K562 (cell line): ENCODE data around the gene DUSP19. TPM values are rescaled to one million over a fixed set of nuclear protein-coding genes. Genes with fewer than 3 reads are reported as not detected.
A peak's percentile ranks its signal among the peaks of the same experiment; 100 is the strongest.

ENCODE experiments used
- ETV1 ChIP-seq: fragments of 450-650 bp; conservative IDR thresholded peaks from 2 replicates; pipeline ENCODE4 v1.6.1; 2016; ENCODE audit warnings: missing genetic modification characterization, control low read depth, low read depth, missing compliant biosample characterization
- FIP1L1 ChIP-seq: fragments of 200-400 bp; formaldehyde crosslinking; IDR thresholded peaks from 2 replicates; pipeline ENCODE4 v1.6.1; 2018; ENCODE audit warnings: mild to moderate bottlenecking, low read depth, low read length; ENCODE audit not compliant: poor library complexity, severe bottlenecking
- HNRNPK ChIP-seq: fragments of 200-400 bp; formaldehyde crosslinking; IDR thresholded peaks from one replicate; pipeline ENCODE4 v1.6.1; 2018; ENCODE audit warnings: mild to moderate bottlenecking, low read depth, low read length; ENCODE audit not compliant: poor library complexity, severe bottlenecking
- polyA plus RNA-seq, 8 experiments: library from polyadenylated mRNA; depleted of rRNA in 4 of 8; stranded (reverse) in 5 of 8; unstranded in 3 of 8; fragments of >200 nt; fragmentation: Nextera tagmentation in 2 of 8; fragmentation: Illumina TruSeq in 1 of 8; extraction: Ambion mirVana in 2 of 8; extraction: Trizol in 1 of 8; gene quantifications; 2 replicates each; pipeline versions ENCODE4 v1.2.1 to v1.2.3, GENCODE V29; 2011 to 2014; ENCODE audit warnings: inconsistent platforms in 1 of 8, missing spikeins in 1 of 8
- total RNA-seq, 7 experiments: library from RNA; depleted of rRNA in 6 of 7; stranded (reverse); fragments of >200 nt in 6 of 7; fragmentation: Illumina TruSeq in 2 of 7; extraction: Trizol in 2 of 7; gene quantifications; 2 replicates each; pipeline versions ENCODE4 v1.2.1 to v1.2.3, GENCODE V29; 2011 to 2021; ENCODE audit warnings: low replicate concordance in 1 of 7
- TF ChIP-seq, protein P1 (sequence below), 2 experiments: fragments of 450-650 bp; IDR thresholded peaks; 2 replicates each; pipeline ENCODE4 v1.6.1; 2018; ENCODE audit warnings: mild to moderate bottlenecking in 2 of 2, low read depth in 1 of 2; ENCODE audit not compliant: partially characterized antibody in 2 of 2
- TF ChIP-seq, protein P2 (sequence below), 2 experiments: IDR thresholded peaks in 1 of 2; conservative IDR thresholded peaks in 1 of 2; 2 replicates each; pipeline ENCODE4 v1.6.1; 2016; ENCODE audit warnings: low read depth in 2 of 2, mild to moderate bottlenecking in 1 of 2, missing compliant biosample characterization in 1 of 2, missing genetic modification characterization in 1 of 2, moderate library complexity in 1 of 2
- TF ChIP-seq, protein P3 (sequence below): fragments of 450-650 bp; IDR thresholded peaks from 2 replicates; pipeline ENCODE4 v1.6.1; 2016; ENCODE audit warnings: low read depth

DUSP19 gene
- total and polyA plus RNA-seq, 9 of the 15 experiments (the other 6 are each of a cell fraction or from before 2014, with no cell fraction given), result 1.6 to 6.3 (median 3.1) TPM

DNA sequence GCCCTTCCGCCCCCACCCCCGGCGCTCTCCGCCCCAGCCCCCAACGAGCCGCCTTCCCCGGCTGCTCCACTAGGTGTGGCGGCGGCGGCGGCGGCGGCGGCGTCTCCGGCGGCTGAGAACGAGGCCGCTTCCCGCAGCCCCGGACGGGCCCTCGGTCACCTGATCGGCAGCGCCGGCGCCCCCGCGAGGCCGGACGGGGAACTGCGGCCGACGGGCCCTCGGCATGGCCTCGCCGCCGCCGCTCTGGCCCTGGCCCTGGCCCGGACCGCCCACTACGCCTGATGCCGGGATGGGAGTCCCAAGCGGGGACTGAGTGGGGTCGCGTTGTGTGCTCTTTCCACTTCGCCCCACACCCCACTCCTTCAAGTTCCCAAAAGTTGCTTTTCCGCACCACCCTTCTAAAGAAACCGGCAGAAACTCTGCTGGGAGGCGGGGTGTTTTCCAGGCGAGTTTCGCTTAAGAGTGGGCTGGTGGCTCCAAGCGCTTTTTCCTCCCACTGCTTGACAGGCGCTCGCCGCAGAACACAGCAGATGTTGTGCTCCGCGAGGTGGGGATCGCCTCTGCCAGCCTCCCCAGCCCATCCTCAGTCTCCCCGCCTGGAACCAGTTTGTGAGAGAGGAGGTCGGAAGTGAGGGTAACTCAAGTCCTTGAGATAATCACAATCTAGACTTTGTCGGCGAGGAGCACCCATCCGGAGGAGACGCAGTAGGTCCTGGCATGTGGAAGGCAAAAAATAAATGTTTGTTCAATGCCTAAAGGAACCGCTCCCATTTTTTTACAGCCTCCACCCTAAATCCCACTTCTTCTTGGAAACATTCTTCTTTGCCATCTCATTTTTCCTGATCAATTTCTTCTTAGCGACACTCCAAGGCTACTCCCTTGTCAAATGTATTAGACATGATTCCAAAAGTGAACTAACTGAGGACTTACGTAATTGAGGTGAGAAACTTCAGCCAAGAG is 39.9 kb upstream of the DUSP19 start, which contains the start of gene NCKAP1 (continued):
- TF ChIP-seq, protein P1, sequence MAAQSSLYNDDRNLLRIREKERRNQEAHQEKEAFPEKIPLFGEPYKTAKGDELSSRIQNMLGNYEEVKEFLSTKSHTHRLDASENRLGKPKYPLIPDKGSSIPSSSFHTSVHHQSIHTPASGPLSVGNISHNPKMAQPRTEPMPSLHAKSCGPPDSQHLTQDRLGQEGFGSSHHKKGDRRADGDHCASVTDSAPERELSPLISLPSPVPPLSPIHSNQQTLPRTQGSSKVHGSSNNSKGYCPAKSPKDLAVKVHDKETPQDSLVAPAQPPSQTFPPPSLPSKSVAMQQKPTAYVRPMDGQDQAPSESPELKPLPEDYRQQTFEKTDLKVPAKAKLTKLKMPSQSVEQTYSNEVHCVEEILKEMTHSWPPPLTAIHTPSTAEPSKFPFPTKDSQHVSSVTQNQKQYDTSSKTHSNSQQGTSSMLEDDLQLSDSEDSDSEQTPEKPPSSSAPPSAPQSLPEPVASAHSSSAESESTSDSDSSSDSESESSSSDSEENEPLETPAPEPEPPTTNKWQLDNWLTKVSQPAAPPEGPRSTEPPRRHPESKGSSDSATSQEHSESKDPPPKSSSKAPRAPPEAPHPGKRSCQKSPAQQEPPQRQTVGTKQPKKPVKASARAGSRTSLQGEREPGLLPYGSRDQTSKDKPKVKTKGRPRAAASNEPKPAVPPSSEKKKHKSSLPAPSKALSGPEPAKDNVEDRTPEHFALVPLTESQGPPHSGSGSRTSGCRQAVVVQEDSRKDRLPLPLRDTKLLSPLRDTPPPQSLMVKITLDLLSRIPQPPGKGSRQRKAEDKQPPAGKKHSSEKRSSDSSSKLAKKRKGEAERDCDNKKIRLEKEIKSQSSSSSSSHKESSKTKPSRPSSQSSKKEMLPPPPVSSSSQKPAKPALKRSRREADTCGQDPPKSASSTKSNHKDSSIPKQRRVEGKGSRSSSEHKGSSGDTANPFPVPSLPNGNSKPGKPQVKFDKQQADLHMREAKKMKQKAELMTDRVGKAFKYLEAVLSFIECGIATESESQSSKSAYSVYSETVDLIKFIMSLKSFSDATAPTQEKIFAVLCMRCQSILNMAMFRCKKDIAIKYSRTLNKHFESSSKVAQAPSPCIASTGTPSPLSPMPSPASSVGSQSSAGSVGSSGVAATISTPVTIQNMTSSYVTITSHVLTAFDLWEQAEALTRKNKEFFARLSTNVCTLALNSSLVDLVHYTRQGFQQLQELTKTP (IDR thresholded peaks at IDR 0.05; ENCODE audit: low read depth in 1 of 2, partially characterized antibody in 2 of 2), result peak in 1 of 2 experiments; percentile 83
- TF ChIP-seq ETV1 (tag) (peak; percentile 61; the same call in 1 of the 2 replicates), HNRNPK (peak; percentile 19), FIP1L1 (peak; percentile 66)
- TF ChIP-seq, protein P2, sequence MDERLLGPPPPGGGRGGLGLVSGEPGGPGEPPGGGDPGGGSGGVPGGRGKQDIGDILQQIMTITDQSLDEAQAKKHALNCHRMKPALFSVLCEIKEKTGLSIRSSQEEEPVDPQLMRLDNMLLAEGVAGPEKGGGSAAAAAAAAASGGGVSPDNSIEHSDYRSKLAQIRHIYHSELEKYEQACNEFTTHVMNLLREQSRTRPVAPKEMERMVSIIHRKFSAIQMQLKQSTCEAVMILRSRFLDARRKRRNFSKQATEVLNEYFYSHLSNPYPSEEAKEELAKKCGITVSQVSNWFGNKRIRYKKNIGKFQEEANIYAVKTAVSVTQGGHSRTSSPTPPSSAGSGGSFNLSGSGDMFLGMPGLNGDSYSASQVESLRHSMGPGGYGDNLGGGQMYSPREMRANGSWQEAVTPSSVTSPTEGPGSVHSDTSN (CRISPR knock-in tag; IDR thresholded peaks at IDR 0.05; ENCODE audit: low read depth), result no peak
- TF ChIP-seq, protein P2 (tag; conservative IDR thresholded peaks at IDR 0.05; ENCODE audit: low read depth), result no peak
- TF ChIP-seq, protein P3, sequence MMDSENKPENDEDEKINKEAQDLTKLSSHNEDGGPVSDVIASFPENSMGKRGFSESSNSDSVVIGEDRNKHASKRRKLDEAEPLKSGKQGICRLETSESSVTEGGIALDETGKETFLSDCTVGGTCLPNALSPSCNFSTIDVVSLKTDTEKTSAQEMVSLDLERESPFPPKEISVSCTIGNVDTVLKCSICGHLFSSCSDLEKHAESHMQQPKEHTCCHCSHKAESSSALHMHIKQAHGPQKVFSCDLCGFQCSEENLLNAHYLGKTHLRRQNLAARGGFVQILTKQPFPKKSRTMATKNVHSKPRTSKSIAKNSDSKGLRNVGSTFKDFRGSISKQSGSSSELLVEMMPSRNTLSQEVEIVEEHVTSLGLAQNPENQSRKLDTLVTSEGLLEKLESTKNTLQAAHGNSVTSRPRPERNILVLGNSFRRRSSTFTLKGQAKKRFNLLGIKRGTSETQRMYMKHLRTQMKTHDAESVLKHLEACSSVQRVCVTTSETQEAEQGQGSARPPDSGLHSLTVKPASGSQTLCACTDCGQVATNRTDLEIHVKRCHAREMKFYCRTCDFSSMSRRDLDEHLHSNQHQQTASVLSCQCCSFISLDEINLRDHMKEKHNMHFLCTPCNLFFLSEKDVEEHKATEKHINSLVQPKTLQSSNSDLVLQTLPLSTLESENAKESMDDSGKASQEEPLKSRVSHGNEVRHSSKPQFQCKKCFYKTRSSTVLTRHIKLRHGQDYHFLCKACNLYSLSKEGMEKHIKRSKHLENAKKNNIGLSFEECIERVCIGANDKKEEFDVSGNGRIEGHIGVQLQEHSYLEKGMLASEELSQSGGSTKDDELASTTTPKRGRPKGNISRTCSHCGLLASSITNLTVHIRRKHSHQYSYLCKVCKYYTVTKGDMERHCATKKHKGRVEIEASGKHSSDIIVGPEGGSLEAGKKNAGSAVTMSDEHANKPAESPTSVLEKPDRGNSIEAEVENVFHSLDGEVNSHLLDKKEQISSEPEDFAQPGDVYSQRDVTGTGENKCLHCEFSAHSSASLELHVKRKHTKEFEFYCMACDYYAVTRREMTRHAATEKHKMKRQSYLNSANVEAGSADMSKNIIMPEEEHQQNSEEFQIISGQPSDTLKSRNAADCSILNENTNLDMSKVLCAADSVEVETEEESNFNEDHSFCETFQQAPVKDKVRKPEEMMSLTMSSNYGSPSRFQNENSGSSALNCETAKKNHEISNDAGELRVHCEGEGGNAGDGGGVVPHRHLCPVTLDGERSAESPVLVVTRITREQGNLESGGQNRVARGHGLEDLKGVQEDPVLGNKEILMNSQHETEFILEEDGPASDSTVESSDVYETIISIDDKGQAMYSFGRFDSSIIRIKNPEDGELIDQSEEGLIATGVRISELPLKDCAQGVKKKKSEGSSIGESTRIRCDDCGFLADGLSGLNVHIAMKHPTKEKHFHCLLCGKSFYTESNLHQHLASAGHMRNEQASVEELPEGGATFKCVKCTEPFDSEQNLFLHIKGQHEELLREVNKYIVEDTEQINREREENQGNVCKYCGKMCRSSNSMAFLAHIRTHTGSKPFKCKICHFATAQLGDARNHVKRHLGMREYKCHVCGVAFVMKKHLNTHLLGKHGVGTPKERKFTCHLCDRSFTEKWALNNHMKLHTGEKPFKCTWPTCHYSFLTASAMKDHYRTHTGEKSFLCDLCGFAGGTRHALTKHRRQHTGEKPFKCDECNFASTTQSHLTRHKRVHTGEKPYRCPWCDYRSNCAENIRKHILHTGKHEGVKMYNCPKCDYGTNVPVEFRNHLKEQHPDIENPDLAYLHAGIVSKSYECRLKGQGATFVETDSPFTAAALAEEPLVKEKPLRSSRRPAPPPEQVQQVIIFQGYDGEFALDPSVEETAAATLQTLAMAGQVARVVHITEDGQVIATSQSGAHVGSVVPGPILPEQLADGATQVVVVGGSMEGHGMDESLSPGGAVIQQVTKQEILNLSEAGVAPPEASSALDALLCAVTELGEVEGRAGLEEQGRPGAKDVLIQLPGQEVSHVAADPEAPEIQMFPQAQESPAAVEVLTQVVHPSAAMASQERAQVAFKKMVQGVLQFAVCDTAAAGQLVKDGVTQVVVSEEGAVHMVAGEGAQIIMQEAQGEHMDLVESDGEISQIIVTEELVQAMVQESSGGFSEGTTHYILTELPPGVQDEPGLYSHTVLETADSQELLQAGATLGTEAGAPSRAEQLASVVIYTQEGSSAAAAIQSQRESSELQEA, result no peak
